ENCODE measurements around the gene CRYAA.

The CRYAA gene

DNA sequence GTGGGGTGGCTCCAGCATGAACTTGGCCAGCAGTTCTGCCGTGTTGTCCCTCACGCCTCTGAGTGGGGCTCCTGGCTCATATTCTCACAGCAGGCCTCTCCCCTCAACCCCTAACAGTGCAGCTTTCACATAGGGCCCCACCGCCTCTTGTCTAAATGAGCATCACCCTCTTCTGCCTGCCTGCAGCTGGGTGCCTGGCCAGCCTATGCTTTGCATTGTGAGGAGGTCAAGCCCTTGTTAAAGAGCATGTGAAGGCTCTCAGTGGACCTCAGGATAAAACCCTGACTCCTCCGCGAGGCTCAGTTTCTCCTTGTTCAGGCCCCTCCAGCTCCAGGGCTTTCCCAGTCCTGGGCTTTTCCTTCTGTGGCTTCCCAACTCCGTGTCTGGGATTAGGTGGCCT is 34.8 kb downstream of the CRYAA start:
- DNase-seq (ENCODE audit: low spot score) = no peak

DNA sequence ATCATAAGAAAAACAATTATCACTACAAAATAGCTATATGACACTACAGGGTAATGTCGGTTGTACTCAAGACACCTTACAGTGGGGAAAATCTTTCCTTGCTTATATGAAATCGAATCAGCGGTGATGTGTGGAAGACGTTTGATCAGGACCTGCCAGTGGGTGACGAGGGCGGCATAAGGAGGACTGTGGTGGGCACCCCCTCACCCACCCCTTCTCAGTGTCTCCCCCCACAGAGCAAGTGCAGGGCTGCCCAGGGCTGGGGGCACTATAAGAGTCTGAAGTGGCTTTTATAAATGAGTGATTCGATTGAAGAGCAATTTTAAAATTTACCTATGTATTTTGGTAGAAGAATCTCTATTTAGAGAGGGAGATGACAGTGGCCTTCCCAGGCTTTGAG is 35.8 kb downstream of the CRYAA start:
- DNase-seq (ENCODE audit: low spot score) = no peak

DNA sequence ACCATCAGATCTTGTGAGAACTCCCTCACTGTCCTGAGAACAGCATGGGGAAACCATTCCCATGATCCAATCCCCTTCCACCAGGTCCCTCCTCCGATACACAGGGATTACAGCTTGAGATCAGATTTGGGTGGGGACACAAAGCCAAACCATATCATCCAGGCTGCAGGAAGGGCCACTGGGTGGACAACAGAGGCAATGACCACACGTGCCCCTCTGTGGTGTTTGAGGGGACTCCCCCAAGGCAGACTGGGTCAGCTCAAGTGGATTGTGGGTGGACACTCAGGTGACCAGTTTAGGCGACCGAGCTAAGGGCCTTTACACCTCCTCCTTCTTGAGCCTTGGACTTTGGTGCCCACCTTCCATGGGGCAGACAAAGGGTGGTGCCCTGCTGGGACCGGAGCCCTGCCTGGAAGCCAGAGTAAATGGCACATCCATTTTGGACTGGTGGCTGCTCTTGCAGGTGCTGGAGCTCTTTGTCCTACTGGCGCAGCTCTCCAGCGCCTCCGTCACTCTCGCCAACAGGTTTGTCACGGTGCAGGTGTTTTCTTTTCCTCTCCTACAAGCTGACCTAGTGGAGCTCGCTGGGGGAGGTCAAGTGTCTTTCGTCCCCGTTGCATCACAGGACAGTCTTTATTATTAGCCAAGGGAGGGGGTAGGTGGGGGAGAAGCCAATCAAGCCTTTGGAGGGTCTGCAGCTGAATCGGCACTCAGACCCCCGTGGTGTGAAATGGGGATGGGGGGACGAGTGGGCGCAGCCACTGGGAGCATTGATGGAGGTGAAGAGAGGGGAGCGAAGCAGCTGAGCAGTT is 37.6 kb downstream of the CRYAA start:
- DNase-seq (ENCODE audit: low spot score) = no peak

DNA sequence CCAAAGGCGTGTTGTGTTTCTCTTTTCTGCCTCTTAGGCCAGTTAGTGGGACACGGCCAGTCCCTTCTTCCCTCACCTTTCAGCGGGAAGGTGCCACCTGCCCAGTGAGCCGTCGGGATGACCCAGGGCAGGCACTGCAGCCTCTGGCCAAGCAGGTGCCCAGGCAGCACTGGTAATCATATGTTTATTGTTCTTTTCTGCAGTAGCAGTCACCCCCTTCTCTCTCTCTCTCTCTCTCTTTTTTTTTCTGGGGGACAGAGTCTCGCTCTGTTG is 38.2 kb downstream of the CRYAA start:
- DNase-seq (ENCODE audit: low spot score) = no peak

GRCh38 chr21:43207868-43208267 is 39.1 kb downstream of the CRYAA start:
- no peak for DNase-seq (ENCODE audit: low spot score)

DNA sequence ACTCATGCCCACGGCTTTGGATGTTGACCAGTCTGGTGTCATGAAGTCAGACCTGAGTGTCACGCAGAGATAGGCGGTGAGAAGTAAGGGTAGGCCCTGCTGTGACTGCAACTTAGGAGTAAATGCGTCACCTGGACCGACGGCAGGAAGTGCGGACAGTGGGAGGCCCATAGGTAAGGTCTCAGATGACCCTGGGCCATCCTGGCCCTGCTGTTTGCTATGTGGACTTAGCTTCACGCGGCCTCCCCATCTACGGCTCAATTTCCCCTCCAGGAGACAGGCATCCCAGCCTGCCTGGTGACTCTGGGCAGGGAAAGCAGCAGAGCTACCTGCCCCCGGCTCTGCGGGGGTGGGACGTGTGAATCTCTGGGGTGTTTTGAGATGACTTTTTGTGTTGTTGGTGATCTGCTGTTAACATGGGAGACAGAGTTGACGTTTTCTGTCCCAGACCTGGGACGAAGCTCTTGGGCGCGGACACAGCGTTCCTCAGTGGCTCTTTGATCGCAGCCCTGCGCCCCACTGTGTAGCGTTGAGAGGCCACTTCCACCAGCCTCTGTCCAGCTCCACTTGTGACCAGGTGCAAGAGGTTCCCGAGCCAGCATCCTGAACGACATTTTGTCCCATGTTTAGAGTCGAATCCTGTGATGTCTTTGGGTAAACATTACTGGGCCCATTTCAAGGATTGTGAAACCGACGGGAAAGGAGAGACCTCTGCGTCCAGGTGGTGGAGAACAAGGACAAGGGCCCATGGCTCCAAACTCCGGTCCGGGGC is 39.9 kb downstream of the CRYAA start:
- DNase-seq (ENCODE audit: low spot score) = no peak

GRCh38 chr21:43209575-43210453 is 41.0 kb downstream of the CRYAA start:
- DNase-seq (ENCODE audit: low spot score) = no peak

DNA sequence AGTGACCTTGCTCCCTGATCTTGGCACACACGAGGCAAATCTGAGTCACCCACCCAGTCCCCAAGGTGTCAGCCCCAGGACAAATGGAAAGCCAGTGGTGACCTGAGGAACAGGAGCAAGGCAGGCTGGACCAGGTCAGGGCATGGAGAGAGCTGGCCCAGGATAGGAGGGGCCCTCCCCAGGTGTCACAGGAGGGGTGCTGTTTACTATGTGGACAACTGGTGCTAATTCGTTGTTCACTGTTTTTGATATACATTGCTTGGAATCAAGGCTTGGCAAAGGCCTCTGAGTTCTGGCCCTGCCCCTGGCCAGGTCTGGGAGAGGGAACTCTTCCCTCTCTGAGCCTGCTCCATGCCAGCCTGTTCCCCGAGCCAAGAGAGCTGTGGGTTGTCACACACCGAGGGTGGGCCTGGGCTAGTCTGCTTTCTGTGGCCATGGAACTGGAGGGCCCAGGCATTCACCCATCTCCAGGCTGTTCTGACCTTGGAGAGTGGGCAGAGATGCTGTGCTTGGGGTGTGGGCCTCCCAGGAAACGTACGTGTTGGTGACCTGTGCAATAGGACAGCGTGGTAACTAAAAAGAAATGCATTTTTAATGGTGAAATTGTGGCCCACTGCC is 41.8 kb downstream of the CRYAA start:
- no peak for DNase-seq (ENCODE audit: low spot score)

GRCh38 chr21:43211072-43211759 is 42.4 kb downstream of the CRYAA start:
- DNase-seq (ENCODE audit: low spot score) = no peak

DNA sequence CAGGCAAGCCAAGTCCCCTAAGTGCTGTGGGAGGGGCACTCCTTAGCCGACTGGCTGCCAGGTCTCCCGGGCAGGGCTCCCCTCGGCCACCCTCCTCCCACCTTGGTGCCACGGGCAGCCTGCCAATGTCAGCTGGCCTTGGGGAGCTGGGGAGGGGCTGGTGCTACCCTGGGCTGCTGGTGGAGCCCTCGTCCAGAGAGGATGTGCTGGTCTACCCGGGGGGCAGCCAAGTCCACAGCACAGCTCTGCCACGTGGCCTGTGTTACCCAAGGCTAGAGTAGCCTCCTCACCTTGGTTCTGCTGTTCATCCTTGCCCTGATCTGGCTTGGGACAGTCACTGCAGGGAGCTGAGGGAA is 42.9 kb downstream of the CRYAA start:
- DNase-seq (ENCODE audit: low spot score) = no peak
